ENCODE data around the gene NCEH1. TPM values are rescaled to one million over a fixed set of nuclear protein-coding genes. Genes with fewer than 3 reads are reported as not detected.
"Not testable (repeated sequence)": the region's sequence is repeated elsewhere in the genome, so short reads cannot be mapped to it uniquely, and the experiment has no call there.

Gene NCEH1
- total RNA-seq, 2 donors from 2014 or later: 1.0 to 2.4 TPM

DNA sequence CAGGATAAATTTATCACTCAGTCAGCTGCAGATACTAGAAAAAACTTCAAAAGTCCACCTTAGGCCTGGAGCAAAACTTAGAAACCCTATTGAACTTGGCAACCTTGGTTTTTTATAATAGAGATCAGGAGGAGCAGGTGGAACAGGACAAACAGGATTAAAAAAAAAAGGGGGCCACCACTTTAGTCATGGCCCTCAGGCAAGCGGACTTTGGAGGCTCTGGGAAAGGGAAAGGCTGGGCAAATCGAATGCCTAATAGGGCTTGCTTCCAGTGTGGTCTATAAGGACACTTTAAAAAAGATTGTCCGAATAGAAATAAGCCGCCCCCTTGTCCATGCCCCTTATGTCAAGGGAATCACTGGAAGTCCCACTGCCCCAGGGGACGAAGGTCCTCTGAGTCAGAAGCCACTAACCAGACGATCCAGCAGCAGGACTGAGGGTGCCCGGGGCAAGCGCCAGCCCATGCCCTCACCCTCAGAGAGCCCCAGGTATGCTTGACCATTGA, 11.7 kb upstream of the NCEH1 start:
- H3K4me3 Mint-ChIP-seq; H3K9me3 ChIP-seq (ENCODE audit: control insufficient read depth, low read length, poor library complexity, severe bottlenecking); H3K4me1 Mint-ChIP-seq; DNase-seq; H3K27me3 Mint-ChIP-seq; H3K27ac Mint-ChIP-seq; ATAC-seq; H3K36me3 Mint-ChIP-seq (ENCODE audit: low read depth): not testable (repeated sequence)

DNA sequence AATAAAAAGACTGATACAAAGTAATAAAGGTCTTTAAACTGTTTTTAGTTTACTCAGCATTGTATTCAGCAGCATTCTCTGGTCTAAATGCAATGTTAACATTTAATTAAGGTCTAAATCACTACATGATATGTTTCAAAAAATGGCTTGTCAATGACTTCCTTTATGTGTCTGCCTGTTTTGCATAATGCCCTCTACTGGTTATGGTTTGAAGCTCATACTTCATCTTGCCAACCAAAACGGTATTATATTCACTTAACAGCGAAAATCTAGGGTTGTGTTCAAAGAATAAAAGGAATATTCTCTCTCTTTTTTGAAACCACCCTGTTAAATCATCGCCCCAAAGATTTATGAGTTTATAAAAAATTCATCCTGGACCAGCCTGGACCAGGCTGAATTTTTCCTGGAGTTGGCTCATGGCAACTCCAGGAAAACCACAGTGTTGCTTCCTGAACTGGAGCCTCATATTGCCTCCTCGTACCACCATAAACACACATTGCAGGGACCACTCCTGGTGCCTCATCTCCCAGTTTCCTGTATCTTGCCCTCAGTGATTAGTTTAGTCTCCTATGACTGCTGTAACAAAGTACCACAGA, 6.7 kb upstream of the NCEH1 start:
- Mint-ChIP-seq H3K4me3 (no peak overlapping the region), H3K36me3 (ENCODE audit: low read depth) (peaks cover 3% of the 10 kb centered on the region), H3K27ac (no peak overlapping the region), H3K4me1 (no peaks in the 10 kb centered on the region), H3K27me3 (peaks cover 8% of the 10 kb centered on the region)
- no peaks in the 10 kb centered on the region for H3K9me3 ChIP-seq (ENCODE audit: control insufficient read depth, low read length, poor library complexity, severe bottlenecking)
- peak; percentile 63 for ATAC-seq
- no peak for DNase-seq

DNA sequence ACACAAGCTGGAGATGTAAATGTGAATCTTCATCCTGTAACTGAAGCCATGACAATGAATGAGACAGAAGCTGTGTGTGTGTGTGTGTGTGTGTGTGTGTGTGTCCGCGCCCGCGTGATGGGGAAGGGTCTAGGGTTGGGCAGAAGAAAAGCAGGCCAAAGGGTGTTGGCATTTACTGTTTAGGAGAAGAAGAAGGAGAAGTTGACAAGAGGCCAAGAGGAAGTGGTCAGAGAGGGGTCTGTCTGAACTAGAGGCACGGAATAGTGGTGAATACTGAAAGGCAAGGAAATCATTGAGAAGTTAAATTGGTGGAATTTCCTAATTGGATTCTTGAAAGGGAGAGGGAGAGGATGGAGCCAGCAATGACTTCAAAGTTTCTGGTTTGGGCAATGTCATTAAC, 5.6 kb upstream of the NCEH1 start:
- H3K27ac Mint-ChIP-seq: no peak overlapping the region
- H3K9me3 ChIP-seq (ENCODE audit: control insufficient read depth, low read length, poor library complexity, severe bottlenecking): no peaks in the 10 kb centered on the region
- no peak overlapping the region for H3K4me3 Mint-ChIP-seq
- H3K36me3 Mint-ChIP-seq (ENCODE audit: low read depth): peaks cover 3% of the 10 kb centered on the region
- peaks cover 8% of the 10 kb centered on the region for H3K27me3 Mint-ChIP-seq
- no peaks in the 10 kb centered on the region for H3K4me1 Mint-ChIP-seq
- no peak for DNase-seq
- no peak for ATAC-seq

DNA sequence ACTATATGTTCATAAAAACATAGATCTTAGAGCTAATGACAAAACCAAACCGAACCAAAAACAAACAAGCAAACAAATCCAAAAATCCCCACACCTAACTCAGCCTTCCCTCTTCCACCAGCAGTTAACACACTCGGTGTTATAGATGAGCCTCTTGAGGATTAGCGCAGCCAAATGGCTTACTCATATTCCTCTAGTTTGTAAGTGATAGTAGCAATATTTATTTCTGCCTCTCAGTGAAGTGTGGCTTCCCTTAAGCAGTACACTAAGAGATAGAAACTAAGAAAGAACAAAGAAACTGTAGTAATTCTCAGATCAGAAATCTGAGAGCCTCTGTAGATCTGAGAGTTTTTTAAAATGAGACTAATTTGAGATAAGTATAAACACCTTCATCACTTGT, 2.4 kb upstream of the NCEH1 start:
- DNase-seq: no peak
- Mint-ChIP-seq H3K36me3 (ENCODE audit: low read depth) (no peaks in the 10 kb centered on the region), H3K27ac (no peak overlapping the region), H3K4me1 (peaks cover 10% of the 10 kb centered on the region), H3K4me3 (no peak overlapping the region), H3K27me3 (no peaks in the 10 kb centered on the region)
- ATAC-seq: no peak
- no peaks in the 10 kb centered on the region for H3K9me3 ChIP-seq (ENCODE audit: control insufficient read depth, low read length, poor library complexity, severe bottlenecking)

DNA sequence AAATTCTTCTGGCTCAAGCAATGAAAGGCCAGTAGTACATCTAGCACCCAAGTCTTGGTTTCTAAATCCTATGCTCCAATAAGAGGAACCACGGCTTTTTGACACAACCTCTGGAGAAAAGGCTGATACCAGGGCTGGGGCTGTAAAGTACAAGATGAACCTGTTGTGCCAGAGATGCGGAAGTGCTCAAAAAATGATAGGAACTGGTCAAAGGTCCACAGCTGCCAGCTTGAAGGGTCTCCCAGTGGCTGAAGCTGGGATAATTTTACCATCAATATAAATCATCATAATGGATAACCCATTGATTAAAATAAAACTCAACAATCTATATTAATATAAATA, 558 bp upstream of the NCEH1 start:
- Mint-ChIP-seq H3K36me3 (ENCODE audit: low read depth) (peaks cover 2% of the 10 kb centered on the region), H3K27me3 (no peaks in the 10 kb centered on the region), H3K4me3 (peak overlapping the region; percentile 95), H3K4me1 (peaks cover 13% of the 10 kb centered on the region), H3K27ac (peak overlapping the region; percentile 90)
- DNase-seq (no peak), ATAC-seq (no peak)
- H3K9me3 ChIP-seq (ENCODE audit: control insufficient read depth, low read length, poor library complexity, severe bottlenecking): no peaks in the 10 kb centered on the region

DNA sequence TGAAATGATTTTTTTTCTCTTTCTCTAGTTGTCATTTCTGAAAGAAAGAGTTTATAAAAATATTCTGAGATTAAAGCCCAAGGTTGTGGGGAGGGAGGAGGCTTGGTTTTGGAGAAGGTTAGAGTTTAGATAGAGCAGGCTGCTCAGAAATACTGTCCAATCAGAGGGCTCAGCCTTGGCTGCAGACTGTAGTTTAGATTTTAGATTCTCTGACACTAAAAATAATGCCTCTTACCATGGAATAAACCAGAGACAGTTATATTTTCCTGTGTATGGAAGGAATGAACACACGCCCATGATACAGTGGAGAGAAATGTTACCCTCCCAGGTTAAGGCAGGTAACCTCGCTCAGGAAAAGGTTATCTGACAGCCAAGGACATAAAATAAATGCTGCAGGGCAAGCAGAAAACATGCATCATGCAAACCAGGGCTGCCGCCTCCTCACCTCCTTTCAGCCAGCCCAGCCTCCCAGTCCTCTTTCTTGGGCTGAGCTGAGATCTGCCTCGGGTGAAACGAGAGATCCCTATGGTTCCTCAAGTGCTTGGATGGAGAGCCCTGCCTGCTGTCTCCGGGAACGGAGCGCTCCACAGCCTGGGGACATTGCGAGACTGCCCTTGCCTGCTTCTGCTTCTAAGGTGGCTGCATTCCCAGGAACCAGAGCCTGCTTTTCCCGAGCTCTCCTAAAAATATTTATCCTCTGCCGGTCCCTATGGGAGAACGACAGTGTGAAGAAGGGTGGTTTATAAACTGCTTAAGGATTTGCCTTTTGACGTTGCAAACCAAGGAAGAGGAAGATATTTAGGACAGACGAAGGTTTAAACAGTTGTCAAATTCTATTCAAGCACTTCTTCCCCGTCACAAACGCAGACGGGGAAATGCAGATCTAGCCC, 848 bp downstream of the NCEH1 start:
- H3K36me3 Mint-ChIP-seq (ENCODE audit: low read depth): peaks cover 2% of the 10 kb centered on the region
- H3K4me1 Mint-ChIP-seq: peaks cover 15% of the 10 kb centered on the region
- DNase-seq (no peak), ATAC-seq (peak; percentile 9)
- peak overlapping the region; percentile 95 for H3K4me3 Mint-ChIP-seq
- no peaks in the 10 kb centered on the region for H3K9me3 ChIP-seq (ENCODE audit: control insufficient read depth, low read length, poor library complexity, severe bottlenecking)
- no peaks in the 10 kb centered on the region for H3K27me3 Mint-ChIP-seq
- H3K27ac Mint-ChIP-seq: peak overlapping the region; percentile 90

DNA sequence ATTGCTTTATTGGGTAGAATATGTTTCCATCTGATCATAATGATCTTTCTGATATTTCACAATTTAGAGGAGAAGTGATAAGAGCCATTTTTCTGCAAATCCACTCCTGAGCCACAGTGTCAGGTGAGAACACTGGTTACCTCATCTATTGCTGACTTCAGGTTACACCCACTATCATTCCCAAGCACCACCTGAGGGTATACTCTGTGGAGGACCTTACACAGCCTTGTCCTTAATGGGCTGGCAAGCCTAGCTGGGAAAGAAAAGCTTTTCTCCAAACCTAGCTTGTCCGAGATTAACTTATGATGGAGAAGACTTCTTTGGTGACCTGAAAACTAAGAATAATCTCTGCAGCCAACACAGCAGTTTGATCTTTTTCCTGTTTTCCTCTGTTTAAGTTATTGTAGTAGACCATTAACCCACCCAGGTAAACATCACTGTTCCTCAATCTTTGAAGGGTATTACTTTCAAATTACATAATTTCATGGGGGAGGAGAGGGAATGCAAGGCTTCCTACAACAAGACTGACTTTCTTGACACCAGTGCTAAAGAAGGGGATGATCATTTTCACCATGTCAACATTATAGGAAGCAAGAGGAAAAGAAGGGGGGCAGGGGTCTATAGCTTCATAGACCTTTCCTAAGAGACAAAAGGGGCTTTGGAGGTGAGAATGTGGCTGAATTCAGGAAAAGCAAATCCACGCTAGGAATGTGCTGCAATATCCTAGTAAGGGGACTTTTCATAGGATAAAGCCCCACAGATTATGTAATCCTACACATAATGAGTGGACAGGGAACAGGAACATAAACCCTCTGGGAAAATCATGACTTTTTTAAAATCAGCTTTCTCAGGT, 1.7 kb downstream of the NCEH1 start:
- Mint-ChIP-seq H3K27me3 (no peaks in the 10 kb centered on the region), H3K4me1 (peaks cover 15% of the 10 kb centered on the region), H3K27ac (no peak overlapping the region), H3K4me3 (peak overlapping the region; percentile 71), H3K36me3 (ENCODE audit: low read depth) (peaks cover 2% of the 10 kb centered on the region)
- H3K9me3 ChIP-seq (ENCODE audit: control insufficient read depth, low read length, poor library complexity, severe bottlenecking): no peaks in the 10 kb centered on the region
- no peak for DNase-seq
- ATAC-seq: no peak

DNA sequence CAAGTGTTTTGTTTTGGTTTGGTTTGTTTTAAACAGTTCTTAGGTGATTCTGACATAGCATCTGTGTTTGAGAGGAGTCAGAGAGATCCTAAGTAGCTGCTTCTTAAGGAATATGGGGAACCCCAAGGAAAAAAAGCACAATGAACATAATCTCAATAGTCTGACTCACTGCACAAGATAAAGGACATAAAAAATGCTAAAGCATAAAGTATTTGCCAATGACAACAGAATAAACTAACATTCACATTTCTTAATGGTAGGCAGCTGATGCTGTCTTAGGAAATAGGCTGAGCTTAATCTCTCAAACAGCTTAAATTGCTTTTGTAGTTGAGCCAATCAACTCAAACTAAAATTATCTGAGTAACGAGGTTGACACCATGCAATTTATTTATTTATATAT, 2.9 kb downstream of the NCEH1 start:
- Mint-ChIP-seq H3K4me1 (peaks cover 15% of the 10 kb centered on the region), H3K4me3 (no peak overlapping the region), H3K27ac (no peak overlapping the region), H3K27me3 (no peaks in the 10 kb centered on the region), H3K36me3 (ENCODE audit: low read depth) (peaks cover 2% of the 10 kb centered on the region)
- no peaks in the 10 kb centered on the region for H3K9me3 ChIP-seq (ENCODE audit: control insufficient read depth, low read length, poor library complexity, severe bottlenecking)
- no peak for DNase-seq
- no peak for ATAC-seq

DNA sequence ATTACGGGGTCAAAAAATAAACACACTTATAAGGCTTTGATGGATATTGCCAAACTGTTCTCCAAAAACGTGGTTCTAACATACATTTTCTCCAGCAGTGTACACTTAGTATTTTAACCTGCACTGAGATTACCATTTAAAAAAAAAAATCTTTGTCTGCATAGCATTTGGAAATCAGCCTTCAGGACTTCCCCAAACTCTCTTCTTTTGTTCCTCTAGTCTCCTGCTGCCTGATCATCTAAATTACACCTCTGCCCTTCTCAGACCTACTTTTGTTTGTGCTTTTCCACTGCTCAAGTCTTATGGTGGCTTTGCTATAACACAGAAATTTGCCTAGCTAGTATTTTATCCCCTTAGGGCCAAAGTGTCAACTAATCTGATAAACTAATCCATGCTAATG, 3.8 kb downstream of the NCEH1 start:
- ATAC-seq (no peak), DNase-seq (no peak)
- H3K4me1 Mint-ChIP-seq: peaks cover 15% of the 10 kb centered on the region
- no peaks in the 10 kb centered on the region for H3K9me3 ChIP-seq (ENCODE audit: control insufficient read depth, low read length, poor library complexity, severe bottlenecking)
- H3K27ac Mint-ChIP-seq: peak overlapping the region; percentile 29
- peaks cover 3% of the 10 kb centered on the region for H3K36me3 Mint-ChIP-seq (ENCODE audit: low read depth)
- H3K27me3 Mint-ChIP-seq: no peaks in the 10 kb centered on the region
- no peak overlapping the region for H3K4me3 Mint-ChIP-seq

DNA sequence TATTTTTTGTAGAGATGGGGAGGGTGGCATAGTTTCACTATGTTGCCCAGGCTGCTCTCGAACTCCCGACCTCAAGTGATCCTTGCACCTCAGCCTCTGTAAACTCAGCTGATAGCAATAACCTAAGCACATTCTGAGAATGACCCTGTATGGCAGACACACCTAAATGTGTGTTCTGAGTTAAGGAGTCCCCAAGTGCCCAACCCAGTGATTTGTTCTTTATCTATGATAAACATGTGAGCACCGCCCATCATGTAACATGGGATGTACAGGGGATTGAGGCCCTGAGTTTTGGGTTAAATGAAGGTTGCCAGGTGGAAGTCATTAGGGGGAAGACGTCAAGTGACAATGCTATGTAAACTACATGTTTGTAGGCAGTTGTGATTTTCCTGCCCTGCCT, 5.7 kb downstream of the NCEH1 start:
- no peak overlapping the region for H3K27ac Mint-ChIP-seq
- ATAC-seq (no peak), DNase-seq (no peak)
- no peaks in the 10 kb centered on the region for H3K27me3 Mint-ChIP-seq
- no peaks in the 10 kb centered on the region for H3K9me3 ChIP-seq (ENCODE audit: control insufficient read depth, low read length, poor library complexity, severe bottlenecking)
- peaks cover 9% of the 10 kb centered on the region for H3K36me3 Mint-ChIP-seq (ENCODE audit: low read depth)
- no peak overlapping the region for H3K4me3 Mint-ChIP-seq
- peaks cover 20% of the 10 kb centered on the region for H3K4me1 Mint-ChIP-seq

DNA sequence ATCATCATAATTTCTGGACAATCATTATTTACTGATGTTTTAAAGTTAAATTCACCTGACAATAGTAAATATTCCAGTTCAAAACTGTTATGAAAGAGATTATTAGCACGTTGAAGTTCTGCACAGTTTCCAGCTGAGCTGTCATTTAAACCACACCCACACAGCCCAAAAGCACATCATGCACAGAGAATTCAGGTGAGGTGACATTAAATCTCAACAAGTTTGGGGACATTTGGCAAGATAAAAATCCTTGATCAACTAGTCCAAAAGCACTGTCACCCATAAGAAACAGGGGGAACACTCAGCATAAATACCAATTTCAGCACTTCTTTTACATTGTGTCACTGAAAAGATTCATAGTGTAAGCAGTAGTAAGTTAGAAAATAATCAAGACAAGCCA, 6.9 kb downstream of the NCEH1 start:
- H3K27ac Mint-ChIP-seq: no peak overlapping the region
- no peak for ATAC-seq
- H3K27me3 Mint-ChIP-seq: no peaks in the 10 kb centered on the region

DNA sequence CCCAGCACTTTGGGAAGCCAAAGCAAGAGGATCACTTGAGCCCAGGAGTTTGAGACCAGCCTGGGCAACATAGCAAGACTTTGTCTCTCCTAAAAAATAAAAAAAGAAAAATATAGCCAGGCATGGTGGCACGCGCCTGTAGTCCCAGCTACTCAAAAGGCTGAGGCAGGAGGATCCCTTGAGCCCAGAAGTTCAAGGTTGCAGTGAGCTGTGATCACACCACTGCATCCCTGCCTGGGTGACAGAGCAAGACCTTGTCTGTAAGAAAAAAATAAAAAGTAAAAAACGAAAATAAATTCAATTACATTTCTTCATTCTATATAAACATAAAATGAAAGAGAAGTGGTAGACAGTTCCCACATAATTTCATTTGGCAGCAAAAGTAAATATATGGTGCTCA, 8.1 kb downstream of the NCEH1 start:
- not testable (repeated sequence) for H3K4me3 Mint-ChIP-seq; H3K9me3 ChIP-seq (ENCODE audit: control insufficient read depth, low read length, poor library complexity, severe bottlenecking); ATAC-seq; H3K27ac Mint-ChIP-seq; DNase-seq; H3K36me3 Mint-ChIP-seq (ENCODE audit: low read depth); H3K27me3 Mint-ChIP-seq
- peaks cover 12% of the 10 kb centered on the region for H3K4me1 Mint-ChIP-seq

More for the DNA sequence above, 6.9 kb downstream of the NCEH1 start:
- no peak overlapping the region for H3K4me3 Mint-ChIP-seq
- H3K4me1 Mint-ChIP-seq: peaks cover 12% of the 10 kb centered on the region
- no peaks in the 10 kb centered on the region for H3K9me3 ChIP-seq (ENCODE audit: control insufficient read depth, low read length, poor library complexity, severe bottlenecking)
- no peak for DNase-seq
- H3K36me3 Mint-ChIP-seq (ENCODE audit: low read depth): peaks cover 9% of the 10 kb centered on the region

DNA sequence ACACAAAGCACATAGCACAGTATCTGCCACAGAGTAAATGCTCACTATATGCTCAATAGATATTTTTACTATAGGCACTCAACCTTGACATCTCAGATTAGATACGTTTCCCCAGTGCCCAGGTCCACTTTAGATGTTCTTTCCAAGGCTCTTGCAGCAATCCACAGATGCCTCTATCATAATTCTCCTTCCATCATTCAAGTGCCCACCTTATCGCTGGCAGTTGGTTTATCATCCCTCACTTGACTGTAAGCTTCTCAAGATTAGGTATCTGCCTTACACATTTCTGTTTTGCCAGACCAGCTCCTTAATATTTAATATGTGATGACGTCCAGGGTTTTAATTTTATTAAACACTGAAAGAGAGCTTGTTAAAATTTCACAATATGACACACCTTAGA, 8.6 kb downstream of the NCEH1 start:
- Mint-ChIP-seq H3K27ac (no peak overlapping the region), H3K27me3 (no peaks in the 10 kb centered on the region), H3K4me1 (peaks cover 12% of the 10 kb centered on the region), H3K4me3 (no peak overlapping the region), H3K36me3 (ENCODE audit: low read depth) (peaks cover 9% of the 10 kb centered on the region)
- DNase-seq (no peak), ATAC-seq (no peak)
- no peaks in the 10 kb centered on the region for H3K9me3 ChIP-seq (ENCODE audit: control insufficient read depth, low read length, poor library complexity, severe bottlenecking)

Measured in T-helper 17 cell (primary cell).